GM12865 (cell line): ENCODE measurements around the gene AIP.
A peak's percentile ranks its signal among the peaks of the same experiment; 100 is the strongest.
"Not testable (repeated sequence)": the region's sequence is repeated elsewhere in the genome, so short reads cannot be mapped to it uniquely, and the experiment has no call there.

Source experiments
- DNase-seq: peaks from one replicate; pipeline ENCODE4 v3.0.0; 2010; ENCODE audit warnings: low read depth
- H3K4me3 ChIP-seq: 2 replicates; pipeline ENCODE4 v1.5.1; 2011; ENCODE audit warnings: mild to moderate bottlenecking, low read depth, low read length, control low read depth
- TF ChIP-seq, protein P1 (sequence below): IDR thresholded peaks from 2 replicates; pipeline ENCODE4 v1.5.1; 2011; ENCODE audit warnings: low read length, control low read depth, low read depth, inconsistent platforms; ENCODE audit not compliant: insufficient read depth; ENCODE audit errors: missing control alignments

The AIP gene

DNA sequence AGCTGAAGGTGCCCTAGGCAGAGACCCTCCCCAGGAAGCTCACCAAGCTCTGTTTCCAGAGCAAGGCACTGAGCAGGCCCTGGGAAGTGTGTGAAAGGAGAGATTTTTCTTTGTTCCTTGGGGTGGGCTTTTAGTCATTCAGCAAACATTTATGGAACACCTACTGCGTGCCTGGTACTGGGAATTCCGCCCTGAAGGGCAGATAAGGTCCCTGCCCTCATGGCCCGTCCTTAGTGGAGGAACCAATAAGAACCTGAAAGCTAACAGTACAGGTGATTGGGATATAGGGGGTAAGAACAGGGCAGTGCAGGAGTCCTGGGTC lies 17.7 kb upstream of the AIP start:
- TF ChIP-seq, protein P1, sequence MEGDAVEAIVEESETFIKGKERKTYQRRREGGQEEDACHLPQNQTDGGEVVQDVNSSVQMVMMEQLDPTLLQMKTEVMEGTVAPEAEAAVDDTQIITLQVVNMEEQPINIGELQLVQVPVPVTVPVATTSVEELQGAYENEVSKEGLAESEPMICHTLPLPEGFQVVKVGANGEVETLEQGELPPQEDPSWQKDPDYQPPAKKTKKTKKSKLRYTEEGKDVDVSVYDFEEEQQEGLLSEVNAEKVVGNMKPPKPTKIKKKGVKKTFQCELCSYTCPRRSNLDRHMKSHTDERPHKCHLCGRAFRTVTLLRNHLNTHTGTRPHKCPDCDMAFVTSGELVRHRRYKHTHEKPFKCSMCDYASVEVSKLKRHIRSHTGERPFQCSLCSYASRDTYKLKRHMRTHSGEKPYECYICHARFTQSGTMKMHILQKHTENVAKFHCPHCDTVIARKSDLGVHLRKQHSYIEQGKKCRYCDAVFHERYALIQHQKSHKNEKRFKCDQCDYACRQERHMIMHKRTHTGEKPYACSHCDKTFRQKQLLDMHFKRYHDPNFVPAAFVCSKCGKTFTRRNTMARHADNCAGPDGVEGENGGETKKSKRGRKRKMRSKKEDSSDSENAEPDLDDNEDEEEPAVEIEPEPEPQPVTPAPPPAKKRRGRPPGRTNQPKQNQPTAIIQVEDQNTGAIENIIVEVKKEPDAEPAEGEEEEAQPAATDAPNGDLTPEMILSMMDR = no peak
- peak overlapping the region; percentile 77 for H3K4me3 ChIP-seq
- no peak for DNase-seq

DNA sequence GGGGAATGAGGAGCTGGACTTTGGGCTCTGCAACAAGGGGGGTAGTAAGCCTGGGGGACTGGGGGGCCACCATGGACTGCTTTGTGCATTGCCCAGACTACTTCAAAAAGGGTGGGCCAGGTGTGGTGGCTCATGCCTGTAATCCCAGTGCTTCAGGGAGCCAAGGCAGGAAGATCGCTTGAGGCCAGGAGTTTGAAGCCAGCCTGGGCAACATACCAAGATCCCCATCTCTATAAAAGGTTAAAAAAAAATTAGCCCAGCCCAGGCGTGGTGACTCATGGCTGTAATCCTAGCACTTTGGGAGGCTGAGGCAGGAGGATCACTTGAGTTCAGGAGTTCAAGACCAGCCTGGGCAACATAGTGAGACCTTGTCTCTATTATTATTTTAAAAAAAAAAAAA lies 17.3 kb upstream of the AIP start:
- peak overlapping the region; percentile 77 for H3K4me3 ChIP-seq
- not testable (repeated sequence) for DNase-seq

DNA sequence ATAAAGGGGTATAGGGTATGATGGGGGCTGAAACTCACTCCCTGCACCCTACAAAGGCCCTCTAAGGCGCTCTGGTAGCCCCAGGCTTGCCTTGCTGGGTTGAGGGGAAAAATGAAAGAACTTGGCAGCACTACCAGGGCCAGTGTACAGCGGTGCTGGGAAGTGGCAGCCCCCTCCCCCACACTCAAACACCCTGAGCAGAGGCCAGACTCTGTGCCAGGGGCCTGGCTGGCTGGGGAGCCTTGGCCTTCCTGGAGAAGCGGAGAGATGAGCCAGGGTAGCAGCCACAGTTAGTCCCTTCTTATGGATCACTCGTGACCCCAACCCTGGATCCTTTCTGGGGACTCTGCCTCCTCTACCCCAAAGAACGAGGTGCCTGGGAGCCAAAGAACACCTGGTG lies 16.5 kb upstream of the AIP start:
- TF ChIP-seq, protein P1 = no peak
- H3K4me3 ChIP-seq = no peak overlapping the region
- no peak for DNase-seq

DNA sequence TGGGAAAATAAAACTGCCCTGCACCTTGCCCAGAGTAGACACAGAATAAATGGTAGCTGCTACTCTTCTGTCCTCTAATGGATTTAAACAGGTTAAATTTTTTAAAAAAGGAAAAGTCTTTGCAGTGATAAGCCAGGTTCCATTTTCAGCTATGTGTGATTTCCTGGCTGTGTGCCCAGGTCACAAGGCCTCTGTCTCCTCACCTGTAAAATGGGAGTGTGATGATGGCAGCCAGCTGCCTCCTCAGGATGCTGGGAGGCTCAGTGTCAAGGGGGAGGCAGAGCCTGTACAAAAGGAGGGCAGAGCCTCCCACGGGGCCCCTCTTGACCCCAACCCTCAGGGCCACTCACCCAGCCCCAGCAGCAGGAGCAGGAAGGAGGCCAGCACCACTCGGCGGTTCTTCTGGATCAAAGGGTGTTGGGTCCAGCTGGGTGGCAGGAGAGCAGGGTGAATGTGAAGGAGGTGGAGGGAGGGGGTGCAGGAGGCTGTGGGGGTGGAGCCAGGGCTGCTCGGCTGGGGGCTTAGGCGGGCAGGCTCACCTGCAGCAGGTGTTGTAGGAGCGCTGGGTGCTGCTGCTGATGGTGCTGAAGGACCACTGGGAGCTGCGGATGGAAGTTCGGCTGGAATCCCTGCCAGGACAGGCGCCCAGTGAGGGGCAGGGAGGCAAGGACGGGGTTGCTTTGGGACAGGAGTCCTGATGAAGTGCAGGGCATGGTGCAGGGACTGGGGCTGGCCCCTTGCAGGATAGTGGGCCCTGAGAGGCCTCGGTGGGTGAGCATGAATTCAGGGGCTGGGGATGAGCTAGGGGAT lies 15.7 kb upstream of the AIP start:
- no peak overlapping the region for H3K4me3 ChIP-seq
- DNase-seq = no peak
- TF ChIP-seq, protein P1 = no peak

DNA sequence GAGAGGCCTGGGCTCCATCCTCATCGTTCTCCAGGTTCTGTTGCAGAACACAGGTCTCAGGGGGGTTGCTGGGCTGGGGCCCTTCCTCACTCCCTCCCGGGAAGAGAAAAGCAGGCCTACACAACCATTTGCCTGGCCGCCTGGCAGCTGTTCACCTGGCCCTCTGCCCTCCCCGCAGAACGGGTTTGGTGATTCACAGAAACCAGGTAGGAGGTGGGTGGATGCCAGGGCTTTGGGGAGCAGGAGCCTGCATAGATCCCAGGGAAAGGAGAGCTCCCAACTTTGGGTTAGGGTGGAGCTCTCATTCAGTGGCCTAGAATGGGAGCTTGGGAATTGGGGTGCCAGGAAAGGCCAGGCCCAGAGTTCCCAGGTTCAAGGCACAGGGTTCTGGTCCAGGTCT lies 14.8 kb upstream of the AIP start:
- TF ChIP-seq, protein P1 = no peak
- DNase-seq = no peak

DNA sequence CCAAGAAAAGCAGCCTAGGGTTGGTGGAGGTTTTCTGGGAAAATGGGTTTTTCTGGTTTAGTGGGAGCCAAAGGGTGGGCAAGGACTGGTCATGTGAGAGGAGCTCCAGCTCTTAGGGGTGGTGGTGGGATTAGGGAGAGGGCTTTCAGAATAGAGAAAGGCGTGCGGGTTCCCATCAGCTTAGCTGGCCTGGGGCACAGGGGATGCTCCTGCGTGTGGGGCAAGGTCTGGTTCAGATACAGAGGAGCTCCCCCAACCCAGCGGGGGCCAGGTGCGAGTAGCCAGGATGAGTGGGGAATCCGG lies 14.4 kb upstream of the AIP start:
- peak overlapping the region; percentile 61 for H3K4me3 ChIP-seq
- no peak for DNase-seq
- TF ChIP-seq, protein P1 = no peak

More for the DNA sequence above, 14.8 kb upstream of the AIP start:
- peak overlapping the region; percentile 61 for H3K4me3 ChIP-seq

DNA sequence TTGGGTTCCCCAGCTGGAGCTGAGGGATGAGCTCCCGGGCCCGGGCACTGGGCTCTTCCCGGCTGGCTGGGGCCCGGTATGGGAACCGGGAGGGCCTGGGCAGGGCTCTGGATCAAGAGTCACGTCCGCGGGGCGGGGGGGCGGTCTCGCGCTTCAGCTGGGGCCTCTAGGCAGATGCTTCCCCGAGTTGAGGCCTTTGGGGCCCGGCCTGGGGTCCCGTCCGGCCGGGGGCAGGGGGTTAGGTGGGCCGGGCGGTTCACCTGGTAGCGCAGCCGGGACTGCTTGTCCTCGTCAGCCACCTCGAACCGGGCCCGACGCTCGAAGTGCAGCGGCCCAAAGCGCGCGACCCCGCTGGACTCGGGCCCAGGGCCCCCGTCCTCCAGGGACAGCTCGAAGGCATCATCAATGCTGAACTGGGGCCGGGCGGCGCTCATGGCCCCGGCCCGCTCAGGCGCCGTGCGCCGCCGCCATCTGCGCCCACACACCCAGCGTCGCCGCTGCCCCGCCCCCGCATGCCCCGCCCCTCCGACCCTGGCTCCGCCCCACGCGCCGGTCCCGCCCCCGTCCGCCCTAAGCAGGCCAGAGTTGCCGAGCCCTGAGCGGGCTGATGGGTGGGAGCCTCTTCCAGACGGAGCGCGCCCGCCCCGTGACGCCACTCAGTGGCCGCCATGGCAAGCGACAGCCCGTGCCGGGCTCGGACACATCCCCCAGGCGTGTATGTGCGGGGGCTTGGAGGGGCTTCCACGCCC lies 13.9 kb upstream of the AIP start, which contains the start of gene TMEM134:
TSS of gene TMEM134 (minus strand) at position 493 of the 749 bp plus-strand sequence. CDS start at position 434, 59 bp downstream.
- peak; percentile 97 for DNase-seq
- H3K4me3 ChIP-seq = peak within 1 kb of the TSS; percentile 84
- TF ChIP-seq, protein P1 = peak; percentile 67
